ENCODE measurements around the gene GATA2.

Gene GATA2

GRCh38 chr3:128490650-128490914 is 2.4 kb downstream of the GATA2 start:
- no peak for TF ChIP-seq CTCF (conservative IDR thresholded peaks at IDR 0.05; ENCODE audit: low read length)
- TF ChIP-seq EZH2phosphoT487 (IDR thresholded peaks at IDR 0.05; ENCODE audit: borderline replicate concordance) = no peak
- H3K9me2 ChIP-seq (replicated peaks; ENCODE audit: low read depth, low read length) = no peaks in the 10 kb centered on the region
- no peaks in the 10 kb centered on the region for H3K9me3 ChIP-seq (ENCODE audit: insufficient read depth, low read depth, low read length)
- no peak overlapping the region for H3K4me3 ChIP-seq (ENCODE audit: low read length, poor library complexity, severe bottlenecking)
- H3K27me3 ChIP-seq (ENCODE audit: insufficient read depth, low read length, poor library complexity, severe bottlenecking) = no peaks in the 10 kb centered on the region
- H3K4me2 ChIP-seq (ENCODE audit: low read depth, low read length, poor library complexity, severe bottlenecking) = no peak overlapping the region
- H3K9ac ChIP-seq (ENCODE audit: low read depth, low read length, poor library complexity, severe bottlenecking) = no peak overlapping the region
- peaks cover 11% of the 10 kb centered on the region for H3K4me1 ChIP-seq (ENCODE audit: insufficient read depth, low read length, poor library complexity, severe bottlenecking)
- no peaks in the 10 kb centered on the region for H3F3A ChIP-seq (ENCODE audit: low read depth)
- no peak overlapping the region for H2AFZ ChIP-seq (ENCODE audit: low read length)
- no peaks in the 10 kb centered on the region for H3K36me3 ChIP-seq (ENCODE audit: insufficient read depth, low read length)
- H3K79me2 ChIP-seq (ENCODE audit: insufficient read depth, low read length) = peaks cover 30% of the 10 kb centered on the region
- no peaks in the 10 kb centered on the region for H4K20me1 ChIP-seq (ENCODE audit: insufficient read depth, low read length, poor library complexity, severe bottlenecking)

DNA sequence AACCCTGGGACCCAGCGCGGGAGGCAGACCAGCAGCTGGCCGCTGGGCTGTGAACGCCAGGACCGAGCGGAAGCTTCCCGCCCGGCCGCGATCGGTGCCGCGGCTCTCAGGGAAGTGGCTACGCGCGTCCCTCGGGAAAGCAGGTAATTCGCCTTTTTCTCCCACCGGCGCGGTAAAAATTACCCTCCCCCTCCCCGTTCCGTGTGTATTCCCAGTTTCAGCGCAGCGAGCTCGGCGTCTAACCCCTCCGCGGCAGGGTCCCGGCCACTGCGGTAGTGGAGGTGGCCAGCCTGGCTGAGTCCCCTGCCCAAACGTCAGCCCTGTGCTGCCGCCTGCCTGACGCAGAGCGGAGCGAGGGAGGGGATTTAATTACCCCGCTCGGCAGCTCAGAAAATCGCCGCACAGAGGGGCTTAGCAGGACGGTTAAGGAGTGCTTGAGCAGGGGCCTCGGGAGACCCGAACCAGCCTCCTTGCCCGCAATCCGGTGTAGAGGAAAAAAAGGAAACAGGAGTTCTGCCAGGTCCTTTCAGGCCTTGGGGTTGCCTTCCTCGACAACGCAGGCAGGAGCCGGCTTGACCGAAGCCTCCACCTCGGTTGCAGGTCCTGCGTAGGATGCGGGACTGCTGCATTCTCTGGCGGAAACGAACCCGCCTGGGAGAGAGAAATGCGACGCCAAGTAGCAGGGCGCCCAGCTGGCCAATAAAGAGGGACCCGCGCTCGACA is 2.9 kb downstream of the GATA2 start:
- Histone ChIP-seq H3K9ac (ENCODE audit: low read depth, low read length, poor library complexity, severe bottlenecking) (no peak overlapping the region), H3F3A (ENCODE audit: low read depth) (no peaks in the 10 kb centered on the region), H3K4me2 (ENCODE audit: low read depth, low read length, poor library complexity, severe bottlenecking) (no peak overlapping the region), H3K27me3 (ENCODE audit: insufficient read depth, low read length, poor library complexity, severe bottlenecking) (no peaks in the 10 kb centered on the region), H3K9me3 (ENCODE audit: insufficient read depth, low read depth, low read length) (no peaks in the 10 kb centered on the region), H3K4me1 (ENCODE audit: insufficient read depth, low read length, poor library complexity, severe bottlenecking) (peaks cover 13% of the 10 kb centered on the region), H2AFZ (ENCODE audit: low read length) (no peak overlapping the region), H3K4me3 (ENCODE audit: low read length, poor library complexity, severe bottlenecking) (no peak overlapping the region), H3K9me2 (replicated peaks; ENCODE audit: low read depth, low read length) (no peaks in the 10 kb centered on the region), H4K20me1 (ENCODE audit: insufficient read depth, low read length, poor library complexity, severe bottlenecking) (no peaks in the 10 kb centered on the region), H3K79me2 (ENCODE audit: insufficient read depth, low read length) (peaks cover 35% of the 10 kb centered on the region), H3K36me3 (ENCODE audit: insufficient read depth, low read length) (no peaks in the 10 kb centered on the region)
- TF ChIP-seq CTCF (conservative IDR thresholded peaks at IDR 0.05; ENCODE audit: low read length) (no peak), EZH2phosphoT487 (IDR thresholded peaks at IDR 0.05; ENCODE audit: borderline replicate concordance) (no peak)

DNA sequence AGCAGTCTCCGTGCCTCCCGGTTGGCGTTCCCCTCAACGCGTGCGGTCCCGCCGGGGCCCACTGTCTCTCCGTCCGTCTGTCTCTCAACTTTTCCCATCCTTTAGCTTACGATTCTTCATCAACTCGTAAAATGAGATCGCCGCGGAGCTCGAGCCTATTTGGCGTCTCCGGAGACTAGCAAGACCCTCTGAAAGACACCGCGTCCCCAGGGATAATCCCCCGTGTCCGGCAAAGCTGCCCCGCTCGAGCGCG is 3.4 kb downstream of the GATA2 start:
- peaks cover 2% of the 10 kb centered on the region; the same call in 1 of the 2 replicates for H3F3A ChIP-seq (ENCODE audit: low read depth)
- no peaks in the 10 kb centered on the region for H3K27me3 ChIP-seq (ENCODE audit: insufficient read depth, low read length, poor library complexity, severe bottlenecking)
- TF ChIP-seq CTCF (conservative IDR thresholded peaks at IDR 0.05; ENCODE audit: low read length) = no peak
- TF ChIP-seq EZH2phosphoT487 (IDR thresholded peaks at IDR 0.05; ENCODE audit: borderline replicate concordance) = no peak
- H3K9me3 ChIP-seq (ENCODE audit: insufficient read depth, low read depth, low read length) = no peaks in the 10 kb centered on the region
- H2AFZ ChIP-seq (ENCODE audit: low read length) = no peak overlapping the region
- H4K20me1 ChIP-seq (ENCODE audit: insufficient read depth, low read length, poor library complexity, severe bottlenecking) = no peaks in the 10 kb centered on the region
- no peaks in the 10 kb centered on the region for H3K9me2 ChIP-seq (replicated peaks; ENCODE audit: low read depth, low read length)
- H3K4me2 ChIP-seq (ENCODE audit: low read depth, low read length, poor library complexity, severe bottlenecking) = no peak overlapping the region
- no peaks in the 10 kb centered on the region for H3K36me3 ChIP-seq (ENCODE audit: insufficient read depth, low read length)
- H3K4me3 ChIP-seq (ENCODE audit: low read length, poor library complexity, severe bottlenecking) = no peak overlapping the region
- no peak overlapping the region for H3K9ac ChIP-seq (ENCODE audit: low read depth, low read length, poor library complexity, severe bottlenecking)
- peaks cover 40% of the 10 kb centered on the region for H3K79me2 ChIP-seq (ENCODE audit: insufficient read depth, low read length)
- H3K4me1 ChIP-seq (ENCODE audit: insufficient read depth, low read length, poor library complexity, severe bottlenecking) = peaks cover 17% of the 10 kb centered on the region

Measured in Loucy (cell line).